ENCODE data around the gene NEO1.
A peak's percentile ranks its signal among the peaks of the same experiment; 100 is the strongest.

The NEO1 gene

DNA sequence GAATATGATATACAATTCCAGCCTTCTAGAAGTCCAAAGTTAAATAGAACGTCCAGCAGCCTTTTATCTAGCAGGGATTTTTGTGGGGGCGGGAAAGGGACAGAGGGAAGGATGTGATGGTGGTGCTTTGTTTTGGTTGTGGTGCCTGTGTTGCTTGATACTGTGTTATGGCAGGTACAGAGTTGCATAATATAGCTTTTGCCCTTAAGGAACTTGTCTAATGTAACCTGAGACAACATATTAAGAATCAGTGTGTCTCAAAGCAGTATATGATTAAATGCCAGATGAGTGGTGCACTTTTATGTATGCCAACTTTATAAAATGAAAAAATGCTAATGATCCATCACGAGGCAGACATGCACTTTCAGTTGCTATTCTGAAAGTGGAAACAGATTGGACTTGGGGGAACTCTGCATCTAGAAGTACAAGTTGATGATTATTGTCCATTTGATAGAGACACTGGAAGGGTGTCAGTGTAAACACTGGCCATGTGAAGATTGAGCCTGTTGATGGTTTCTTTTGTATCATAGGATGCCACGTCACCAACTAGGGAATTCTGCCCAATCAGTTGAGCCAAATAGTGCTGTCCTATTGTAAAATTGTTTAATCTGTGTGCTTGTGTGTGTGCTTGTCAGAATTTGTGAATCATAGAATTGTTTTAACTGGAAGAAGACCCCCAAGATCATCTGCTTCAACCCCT is 23.0 kb downstream of the NEO1 start:
- no peak for DNase-seq

DNA sequence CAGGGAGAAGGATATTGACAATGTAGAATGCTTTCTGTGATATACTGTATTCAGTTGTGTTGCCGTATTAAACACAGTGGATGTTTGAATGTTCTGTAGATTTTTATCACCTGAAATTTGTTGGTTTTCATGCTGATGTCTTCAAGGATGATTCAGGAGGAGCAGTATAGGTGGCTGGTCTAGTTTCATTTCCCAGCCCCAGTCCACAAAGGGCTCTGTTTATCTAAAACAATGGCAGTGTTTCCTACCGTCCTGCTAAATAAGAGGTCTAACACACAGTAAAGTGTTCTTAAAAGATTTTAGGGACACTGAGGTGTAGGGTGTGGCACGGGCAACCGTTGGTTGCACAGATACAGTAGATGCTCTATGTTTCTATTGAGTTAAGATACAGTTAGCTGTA is 26.0 kb downstream of the NEO1 start:
- no peak for DNase-seq

DNA sequence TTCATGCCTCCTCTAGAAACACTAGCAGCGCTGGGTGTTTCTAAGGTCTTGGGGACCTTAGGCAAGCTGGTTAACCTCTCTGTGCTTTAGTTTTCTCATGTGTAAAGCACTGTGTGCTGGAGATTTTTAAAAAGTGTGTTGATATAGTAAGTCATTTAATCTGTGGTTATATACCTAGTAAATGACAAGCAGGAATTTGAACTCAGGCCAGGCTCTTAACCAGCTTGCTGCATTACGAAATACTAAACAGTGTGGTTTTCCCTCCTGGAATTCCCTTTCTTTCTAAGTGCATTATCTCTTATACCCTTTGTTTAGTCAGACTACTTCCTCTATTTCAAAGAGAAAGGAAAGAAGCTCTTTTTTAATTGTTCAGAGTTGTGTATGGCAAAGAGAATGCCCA is 26.5 kb downstream of the NEO1 start:
- DNase-seq: no peak

DNA sequence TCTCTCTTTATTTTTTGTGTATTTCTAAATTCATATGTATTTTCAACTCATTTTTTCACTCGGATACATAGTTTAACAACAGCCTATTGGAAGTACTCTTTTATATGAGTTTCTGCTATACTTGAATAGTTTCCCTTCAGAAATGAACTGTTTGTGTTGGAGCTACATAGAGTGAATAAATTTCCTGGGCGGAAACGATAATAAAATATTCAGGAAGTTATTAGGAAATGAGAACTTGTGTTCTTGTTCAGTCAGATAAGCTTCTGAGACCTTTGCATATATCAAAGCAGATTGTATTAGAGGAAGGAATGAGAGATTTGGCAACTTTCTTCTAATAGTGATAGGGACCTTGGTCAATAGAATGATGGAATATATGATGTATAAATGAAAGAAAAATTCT is 27.3 kb downstream of the NEO1 start:
- DNase-seq: no peak

DNA sequence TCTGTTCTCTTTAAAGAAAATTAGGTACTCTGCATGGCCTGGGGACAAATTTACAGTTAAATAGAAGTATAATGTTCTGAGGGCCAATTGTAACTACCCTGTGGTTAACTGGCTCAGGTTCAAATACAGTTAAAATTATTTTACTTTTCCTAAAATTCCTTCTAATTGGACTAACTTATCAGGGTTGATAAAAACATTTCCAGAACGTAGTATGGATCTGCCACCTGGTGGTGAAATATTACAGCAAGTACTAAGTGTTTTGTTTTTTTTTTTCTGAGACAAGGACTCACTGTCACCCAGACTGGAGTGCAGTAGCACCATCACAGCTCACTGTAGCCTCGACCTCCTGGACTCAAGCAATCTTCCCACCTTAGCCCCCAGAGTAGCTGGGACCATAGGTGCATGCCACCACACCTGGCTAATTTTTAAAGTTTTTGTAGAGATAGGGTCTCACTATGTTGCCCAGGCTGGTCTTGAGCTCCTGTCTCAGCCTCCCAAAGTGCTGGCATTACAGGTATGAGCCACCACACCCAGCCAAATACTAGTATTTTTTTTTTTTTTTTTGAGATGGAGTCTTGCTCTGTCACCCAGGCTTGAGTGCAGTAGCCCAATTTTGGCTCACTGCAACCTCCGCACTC is 29.2 kb downstream of the NEO1 start:
- peak; percentile 64 for DNase-seq

DNA sequence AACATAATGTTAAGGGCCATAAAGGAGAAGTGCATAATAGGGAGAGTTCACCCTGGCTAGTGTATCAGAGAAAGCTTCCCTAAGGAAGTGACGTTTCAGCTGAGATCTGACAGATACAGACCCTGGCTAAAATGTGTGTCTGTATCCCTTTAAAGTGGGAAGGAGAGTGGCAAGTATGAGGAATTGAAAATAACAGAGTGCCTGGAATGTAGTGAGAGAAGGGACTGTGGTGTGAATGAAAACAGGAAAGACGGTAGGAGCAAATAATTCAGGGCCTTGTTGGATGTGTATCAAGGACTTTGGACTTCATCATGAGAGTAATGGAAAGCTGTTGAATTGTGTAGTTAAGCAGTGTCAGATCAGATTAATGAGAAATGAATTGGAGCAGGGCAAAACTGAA is 30.5 kb downstream of the NEO1 start:
- DNase-seq: no peak

DNA sequence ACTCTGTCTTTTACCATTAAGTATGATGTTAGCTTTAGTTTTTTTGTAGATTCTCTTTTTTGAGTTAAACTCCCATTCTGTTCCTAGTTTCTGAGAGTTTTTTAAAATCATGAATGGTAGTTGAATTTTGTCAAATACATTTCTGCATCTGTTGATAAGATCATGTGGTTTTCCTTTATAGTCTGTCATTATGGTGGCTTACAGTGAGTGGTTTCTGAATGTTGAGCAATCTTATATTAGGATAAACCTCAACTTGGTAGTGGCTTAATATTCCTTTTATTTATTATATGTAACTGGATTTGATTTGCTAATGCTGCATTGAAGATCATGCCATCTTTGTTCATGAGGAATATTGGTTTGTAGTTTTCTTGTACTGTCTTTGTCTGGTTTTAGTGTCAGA is 34.8 kb downstream of the NEO1 start:
- no peak for DNase-seq

DNA sequence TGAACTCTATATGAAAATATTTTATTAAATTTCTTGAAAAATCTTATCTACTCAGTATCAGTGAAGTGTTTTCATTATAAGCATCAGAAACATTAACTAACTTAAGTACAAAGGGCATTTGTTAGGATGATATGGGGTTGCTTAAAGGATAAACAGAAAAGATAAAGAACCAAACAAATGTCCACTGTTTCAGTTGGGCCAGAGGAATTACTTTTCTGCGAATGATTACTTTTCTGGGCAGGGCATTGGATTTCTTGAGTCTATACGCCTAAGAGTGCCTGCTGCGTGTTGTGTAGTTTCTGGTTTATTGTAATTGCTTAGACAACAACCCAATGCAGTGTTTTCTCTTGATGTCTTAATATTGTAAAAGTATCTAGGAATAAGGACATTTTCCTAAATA is 52.8 kb downstream of the NEO1 start:
- no peak for DNase-seq

DNA sequence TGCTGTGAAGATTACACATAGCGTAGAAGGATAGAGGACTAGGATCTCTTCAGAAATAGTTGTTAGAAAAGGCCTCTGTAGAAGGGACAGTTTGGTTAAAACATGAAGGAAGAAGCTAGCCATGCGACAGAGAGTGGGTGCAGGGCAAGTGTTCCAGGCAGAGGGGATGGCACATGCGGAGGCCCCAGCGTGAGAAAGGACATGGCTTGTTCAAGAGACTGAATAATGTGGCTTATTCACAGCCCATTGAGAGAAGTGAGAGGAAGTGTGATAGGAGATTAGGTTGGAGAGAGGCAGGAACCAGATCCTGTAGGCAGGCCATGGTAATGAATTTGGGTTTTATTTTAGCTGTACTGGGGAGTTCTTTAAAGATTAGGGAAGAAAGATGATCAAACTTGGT is 56.4 kb downstream of the NEO1 start:
- DNase-seq: no peak

DNA sequence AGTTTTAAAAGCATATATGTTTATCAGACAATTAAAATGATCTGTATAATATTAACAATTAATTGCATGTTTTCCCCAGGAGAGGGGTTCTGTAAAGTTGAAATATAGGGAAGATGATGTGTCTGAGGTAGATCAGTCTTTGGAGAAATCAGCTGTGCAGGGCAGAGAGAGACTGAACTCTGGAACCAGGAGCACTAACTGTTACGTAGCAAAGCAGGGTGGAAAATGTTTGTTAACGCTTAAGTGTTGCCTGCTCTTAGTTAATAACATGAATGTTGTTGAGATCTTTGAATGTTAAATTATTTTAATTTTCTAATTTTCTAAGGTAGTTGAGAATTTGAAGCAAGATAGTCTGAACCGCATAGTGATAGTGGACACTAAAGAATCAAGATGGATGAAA is 57.5 kb downstream of the NEO1 start:
- DNase-seq: no peak

DNA sequence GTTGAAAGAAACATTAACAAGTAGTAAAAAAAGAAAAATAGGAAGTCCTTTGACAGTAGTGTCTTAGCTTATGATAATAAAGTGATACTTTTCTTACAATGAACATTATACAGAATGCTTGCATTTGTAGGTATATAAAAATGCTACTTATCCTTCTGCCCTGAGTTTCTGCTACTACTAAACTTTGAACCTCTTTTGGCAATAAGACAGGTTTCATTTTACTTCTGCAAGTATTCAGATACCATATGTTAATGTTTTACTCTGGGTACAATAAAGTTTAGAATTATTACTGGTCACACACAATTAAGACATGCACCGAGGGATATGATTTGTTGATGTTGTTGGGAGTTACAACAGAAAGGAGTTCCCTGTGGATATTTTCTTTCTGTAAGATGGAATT is 57.9 kb downstream of the NEO1 start:
- DNase-seq: no peak

DNA sequence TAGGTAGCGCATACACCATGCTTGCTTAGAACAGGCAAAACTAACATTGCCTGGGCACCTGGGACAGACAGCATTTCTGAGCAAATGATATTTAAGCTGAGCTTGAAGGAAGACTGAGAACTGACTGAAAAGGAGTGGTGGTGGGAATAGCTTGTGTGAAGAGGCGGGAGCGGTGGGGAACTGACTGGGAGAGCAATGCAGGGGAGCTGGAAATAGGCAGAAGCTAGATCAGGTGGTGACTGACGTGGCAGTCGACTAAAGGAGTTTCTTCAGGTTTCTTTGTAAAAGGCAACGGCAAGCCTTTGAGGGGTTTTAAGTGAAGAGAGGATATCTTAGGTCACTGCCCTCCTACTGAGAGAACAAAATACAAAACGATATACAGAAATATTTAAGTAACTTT is 61.8 kb downstream of the NEO1 start:
- DNase-seq: no peak

DNA sequence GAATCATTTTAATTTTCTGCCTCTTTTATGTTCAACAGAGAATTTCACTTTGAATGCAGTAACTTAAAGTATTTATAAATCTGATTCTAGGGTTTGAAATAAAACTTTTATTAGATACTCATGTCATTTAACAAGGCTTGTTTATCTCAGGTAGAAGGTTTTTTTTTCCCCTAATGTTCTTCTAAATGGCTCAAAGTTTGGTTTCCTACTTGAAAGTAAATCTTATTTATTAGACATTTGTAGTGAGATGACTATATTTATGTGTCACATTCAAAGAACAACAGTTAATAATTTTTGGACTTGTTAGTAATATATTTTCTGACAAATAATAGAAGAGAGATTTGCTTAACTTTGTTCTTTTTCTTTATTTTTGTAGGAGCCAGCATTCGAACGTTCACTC is 63.9 kb downstream of the NEO1 start:
- DNase-seq: no peak

DNA sequence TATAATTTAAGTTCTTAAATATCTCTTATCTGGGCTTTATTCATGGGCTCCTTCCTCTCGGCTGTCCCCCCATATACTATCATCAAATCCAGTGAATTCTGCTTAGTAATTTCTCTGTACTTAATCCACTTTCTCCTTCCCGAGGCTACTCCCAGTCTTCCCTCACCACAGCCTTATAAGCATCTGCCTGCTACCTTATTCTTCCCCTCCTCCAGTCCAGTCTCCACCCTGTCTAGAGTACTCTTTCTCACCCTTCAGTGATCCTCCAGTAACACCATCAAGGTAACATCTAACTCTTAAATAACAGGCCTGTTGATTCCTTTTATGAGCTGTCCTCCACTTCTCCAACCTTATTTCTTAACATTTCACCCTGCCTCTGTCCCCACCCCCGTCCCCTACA is 65.8 kb downstream of the NEO1 start:
- no peak for DNase-seq

DNA sequence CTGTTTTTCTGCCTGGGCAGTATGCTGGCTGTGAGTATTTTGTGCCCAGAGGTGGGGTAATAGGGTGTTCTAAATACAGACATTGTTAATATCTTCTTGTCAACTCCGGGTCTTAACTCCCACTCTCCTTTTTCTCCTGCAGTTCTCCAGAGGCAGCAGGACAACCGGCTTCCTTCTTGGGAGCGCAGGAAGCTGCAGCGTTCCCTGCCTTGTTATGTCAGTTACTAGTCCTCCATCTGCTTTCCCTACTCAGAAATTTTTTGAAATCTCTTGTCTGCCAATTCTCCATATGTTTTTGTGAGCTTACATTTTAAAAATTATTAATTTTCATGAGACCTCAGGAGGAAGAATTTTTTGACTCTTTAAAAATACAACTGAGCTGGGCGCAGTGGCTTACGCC is 67.2 kb downstream of the NEO1 start:
- DNase-seq: no peak

DNA sequence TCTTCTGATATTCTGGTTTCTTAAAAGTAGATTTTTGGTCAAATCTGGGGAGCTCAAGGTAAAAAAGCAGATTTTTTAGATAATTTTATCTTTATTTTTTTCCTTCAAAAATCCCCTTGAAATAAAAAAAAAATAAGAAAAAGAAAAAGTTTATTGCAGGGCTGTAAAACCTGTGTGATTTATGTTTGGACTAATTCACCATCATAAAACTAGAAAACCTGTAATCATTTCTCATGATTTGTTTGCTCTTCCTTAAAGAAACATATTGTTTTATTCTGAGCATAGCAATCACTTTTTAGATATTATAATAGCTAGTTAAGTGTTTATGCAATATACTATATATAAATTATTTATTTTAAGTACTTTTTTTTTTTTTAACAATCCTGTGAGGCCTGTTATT is 68.0 kb downstream of the NEO1 start:
- DNase-seq: no peak

DNA sequence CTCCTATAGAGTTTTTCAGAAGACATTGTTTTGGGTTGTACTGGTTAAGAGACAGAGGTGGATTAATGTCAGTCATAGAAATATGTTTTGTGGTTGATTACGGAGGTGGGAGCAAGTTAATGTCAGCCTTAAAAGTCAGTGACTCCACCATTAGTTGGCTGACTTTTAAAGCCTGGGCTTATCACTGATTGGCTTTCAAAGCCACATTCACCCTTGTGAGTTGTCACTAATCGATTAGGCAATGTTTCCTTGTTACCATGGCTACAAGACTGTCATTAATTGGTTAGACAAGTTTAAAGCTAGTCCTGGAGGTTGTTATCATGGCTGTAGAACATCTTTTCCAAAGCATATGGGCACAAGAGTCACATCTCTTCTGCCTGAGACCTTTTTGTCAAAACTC is 73.0 kb downstream of the NEO1 start:
- DNase-seq: no peak

DNA sequence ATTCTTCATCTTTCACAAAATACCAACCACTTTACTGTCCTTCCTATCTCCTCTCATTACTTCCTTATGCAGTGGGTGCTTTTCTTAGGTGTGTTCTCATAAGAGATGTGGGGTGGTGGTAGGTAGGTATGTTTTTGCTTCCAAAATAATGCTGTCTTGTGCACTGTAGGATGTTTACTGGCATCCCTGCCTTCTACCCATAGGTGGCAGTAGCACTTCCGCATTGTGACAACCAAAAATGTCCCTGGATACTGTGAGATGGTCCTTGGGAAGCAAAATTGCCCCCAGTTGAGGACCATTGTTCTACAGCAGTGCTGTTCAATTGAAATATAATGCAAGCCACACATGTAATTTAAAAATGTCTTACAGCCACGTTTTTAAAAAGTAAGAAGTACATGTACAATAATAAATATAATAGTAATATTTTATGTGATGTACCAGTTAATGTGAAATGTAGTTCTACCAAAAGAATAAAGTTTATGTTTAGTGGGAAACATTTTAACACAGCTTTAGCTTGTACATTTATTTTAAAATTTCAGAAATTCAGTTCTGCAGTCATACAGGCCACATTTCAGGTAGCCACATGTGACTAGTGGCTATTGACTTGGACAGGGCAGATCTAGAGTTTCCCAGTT is 75.2 kb downstream of the NEO1 start:
- DNase-seq: peak; percentile 68

DNA sequence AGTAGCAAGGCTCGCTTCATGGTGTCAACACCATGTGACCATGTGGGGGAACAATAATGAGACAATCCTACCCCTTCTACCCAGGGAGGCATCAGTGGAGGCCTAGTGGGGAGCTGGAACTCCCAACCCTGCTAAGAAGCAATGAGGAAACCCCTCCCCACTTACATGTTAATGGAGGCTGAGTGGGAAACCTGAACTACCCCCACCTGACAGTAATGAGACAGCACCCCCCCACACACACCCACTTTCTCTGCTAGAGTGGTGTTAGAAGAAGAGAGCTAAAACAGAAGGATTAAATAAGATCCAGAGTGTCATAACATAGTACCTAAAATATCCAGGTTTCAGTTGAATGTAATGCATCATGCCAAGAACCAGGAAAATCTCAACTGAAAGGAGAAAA is 78.6 kb downstream of the NEO1 start:
- no peak for DNase-seq

DNA sequence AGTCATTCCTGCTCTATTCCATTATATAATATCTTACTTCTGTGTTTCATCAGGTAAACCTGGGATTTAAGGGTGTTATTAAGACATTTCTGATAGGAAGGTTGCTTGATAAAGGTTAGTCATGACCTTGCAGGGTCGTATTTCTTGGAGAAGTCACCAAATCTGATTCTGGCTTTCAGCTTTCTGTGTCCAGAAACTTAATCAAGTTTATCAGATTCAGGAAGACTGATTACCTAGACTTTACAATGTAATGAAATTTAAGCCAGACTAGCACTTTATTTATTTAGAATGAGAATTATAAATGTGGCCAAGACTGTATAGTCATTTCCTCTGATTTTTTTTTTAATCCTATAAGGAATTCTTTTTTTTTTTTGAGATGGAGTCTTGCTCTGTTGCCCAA is 81.9 kb downstream of the NEO1 start:
- no peak for DNase-seq

DNA sequence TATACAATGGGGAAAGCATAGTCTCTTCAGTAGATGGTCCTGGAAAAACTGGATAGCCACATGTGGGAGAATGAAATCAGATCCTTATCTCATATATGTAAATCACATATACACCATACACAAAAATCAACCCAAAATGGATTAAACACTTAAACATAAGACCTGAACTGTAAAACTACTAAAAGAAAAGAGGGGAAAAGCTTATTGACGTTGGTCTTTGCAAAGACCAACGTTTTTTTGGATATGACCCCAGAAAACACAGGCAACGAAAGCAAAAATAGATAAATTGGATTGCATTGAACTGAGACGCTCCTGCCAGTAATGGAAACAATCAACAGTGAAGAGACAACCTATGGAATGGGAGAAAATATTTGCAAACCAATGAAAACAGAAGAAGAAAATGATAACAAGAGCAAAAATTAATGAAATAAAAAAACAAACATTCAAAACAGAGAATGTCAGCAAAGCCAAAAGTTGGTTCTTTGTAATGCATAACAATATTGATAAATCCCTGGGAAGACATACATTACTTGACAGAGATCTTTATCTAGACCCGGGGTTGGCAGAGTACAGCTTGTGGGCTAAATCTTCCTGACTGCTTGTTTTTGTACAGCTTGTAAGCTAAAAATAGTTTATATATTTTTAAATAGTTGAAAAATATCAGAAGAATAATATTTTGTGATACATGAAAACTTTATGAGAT is 86.9 kb downstream of the NEO1 start:
- no peak for DNase-seq

DNA sequence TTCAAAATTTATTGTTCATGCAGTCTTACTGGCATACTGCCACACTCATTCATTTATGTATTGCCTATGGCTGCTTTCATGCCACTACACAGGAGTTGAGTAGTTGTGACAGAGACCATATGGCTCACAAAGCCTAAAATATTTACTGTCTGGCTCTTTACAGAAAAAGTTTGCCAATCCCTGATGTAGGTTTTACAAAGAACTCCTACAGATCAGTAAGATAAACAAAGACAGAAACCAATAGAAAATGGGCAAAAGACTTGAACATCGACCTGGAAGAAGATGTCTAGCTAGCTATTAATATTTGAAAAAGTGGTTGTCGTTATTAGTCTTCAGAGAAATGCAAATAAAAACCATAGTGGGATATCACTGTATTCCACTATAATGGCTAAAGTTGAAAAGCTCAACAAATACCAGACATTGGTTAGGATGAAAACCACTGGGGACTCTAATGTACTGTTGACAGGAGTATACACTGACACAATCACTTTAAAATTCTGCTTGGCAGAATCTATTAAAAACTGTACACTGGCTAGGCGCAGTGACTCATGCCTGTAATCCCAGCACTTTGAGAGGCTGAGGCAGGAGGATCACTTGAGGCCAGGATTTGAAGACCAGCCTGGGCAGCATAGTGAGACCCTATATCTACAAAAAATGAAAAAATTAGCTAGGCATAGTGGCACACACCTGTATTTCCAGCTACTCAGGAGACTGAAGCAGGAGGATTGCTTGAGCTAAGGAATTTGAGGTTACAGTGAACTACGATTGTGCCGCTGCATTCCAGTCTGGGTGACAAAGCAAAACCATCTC is 87.7 kb downstream of the NEO1 start:
- no peak for DNase-seq

DNA sequence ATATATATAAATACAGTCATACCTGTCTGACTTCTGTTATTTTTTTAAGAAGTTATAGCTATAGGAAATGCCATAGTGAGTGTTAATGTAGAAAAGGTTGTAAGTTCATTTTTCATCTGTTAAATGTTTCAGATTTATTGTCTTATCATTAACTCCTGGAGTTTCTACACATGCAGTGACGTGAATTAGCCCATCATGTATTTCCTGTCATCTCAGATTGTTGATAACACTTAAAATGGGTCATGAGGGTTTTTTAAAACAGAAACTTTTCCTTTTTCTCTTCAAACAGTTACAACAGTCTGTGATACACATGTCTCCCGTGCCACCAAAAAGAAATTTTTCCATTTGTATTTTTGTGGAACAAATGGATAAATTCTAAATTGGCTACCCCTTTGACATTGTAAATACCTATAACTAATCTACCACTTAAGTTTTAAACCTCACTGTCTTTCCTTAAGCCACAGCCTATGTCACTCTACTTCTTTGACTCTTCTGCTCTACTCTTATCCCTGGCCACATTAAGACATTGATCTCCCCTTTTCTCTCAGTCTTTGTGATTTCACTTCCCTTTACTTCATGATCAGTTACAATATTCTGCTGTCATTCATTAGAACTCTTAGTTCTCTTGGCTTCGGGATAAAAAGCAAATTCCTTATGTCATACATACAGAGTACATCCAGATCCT is 89.1 kb downstream of the NEO1 start:
- no peak for DNase-seq

Data from hematopoietic multipotent progenitor cell treated with erythropoietin and hydrocortisone succinate and interleukin-3 and kit ligand, for 8 days (in vitro differentiated cells).